Amniotic stem cell (primary cell): ENCODE measurements around the gene LARGE2.

Experiments
- DNase-seq: peaks from one replicate; lab custom pipeline; 2025; lab: John Stamatoyannopoulos, UW

The LARGE2 gene

DNA sequence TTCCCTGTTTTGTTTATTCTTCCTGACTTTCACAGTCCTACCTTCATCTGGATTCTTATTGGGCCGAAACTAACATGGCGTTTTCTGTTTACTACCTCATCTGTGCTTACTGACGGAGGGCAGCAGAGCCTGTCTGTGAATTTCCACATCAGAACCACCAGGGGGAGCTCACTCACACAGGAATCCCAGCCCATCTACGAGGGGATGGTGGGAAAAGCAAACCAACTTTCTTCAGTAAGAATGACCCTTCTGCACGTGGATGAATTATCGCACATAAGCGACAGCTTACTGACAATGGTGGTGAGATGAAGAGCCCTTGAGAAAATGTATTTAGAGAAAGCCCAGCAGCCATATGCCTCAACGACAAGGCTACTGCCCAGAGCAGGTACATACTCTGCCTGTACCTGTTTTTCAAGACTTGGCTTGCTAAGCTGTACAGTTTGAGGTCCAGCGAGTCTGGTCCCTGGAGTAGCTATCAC, 42.5 kb downstream of the LARGE2 start:
- peak; percentile 51 for DNase-seq

DNA sequence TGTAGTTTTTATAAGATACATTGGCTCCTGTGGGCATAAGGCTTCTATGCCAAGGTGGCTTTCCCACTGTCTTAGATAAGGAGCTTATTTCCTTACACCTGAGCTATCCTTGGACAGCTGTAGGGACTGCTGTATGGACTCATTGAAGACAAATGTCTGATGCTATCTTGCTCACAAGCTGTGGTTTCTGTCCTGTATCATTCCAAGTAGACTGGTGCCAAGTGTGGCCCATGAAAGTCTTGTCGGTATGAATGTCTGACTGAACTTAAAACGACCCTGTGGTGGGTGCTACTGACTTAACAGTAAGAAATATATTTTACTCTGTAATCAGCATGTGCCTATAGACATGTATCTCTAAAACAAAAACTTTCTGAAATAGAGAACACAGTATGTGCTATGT, 45.0 kb downstream of the LARGE2 start:
- DNase-seq = no peak

DNA sequence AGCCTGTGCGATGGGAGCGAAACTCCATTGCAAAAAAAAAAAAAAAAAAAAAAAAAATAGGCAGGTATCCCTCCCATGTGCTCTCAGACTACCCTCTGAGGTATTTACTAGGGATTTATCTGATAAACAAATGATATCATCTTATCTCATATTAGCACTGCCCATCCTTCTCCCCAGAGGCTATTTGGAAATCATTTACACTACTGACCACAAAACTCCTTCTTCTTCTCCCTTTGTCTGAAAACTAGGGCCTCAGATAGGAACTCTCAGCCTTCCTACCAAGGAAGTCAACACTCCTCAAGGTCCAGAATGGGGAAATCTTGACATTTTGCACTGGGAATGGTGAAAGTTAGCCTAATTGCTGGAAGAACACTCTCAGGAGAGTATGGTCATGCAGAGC, 46.4 kb downstream of the LARGE2 start:
- no peak for DNase-seq

DNA sequence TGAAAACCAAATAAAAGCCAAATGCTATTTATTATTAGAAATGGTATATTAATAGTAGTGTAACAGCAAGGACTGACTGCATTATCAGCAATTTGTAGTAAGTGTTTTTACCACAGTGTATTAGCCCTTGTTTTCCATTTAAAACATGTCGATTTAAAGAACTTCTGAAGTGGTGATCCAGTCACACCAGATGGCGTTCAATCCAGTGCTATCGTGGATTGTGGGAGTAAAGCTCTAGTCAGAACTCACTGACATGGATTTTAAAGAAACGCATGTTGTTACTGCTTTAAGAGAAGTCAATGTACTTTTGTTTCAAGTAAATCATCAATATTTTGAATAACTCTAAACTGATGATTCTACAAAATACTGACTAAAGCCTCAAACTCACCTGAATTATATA, 51.1 kb downstream of the LARGE2 start:
- DNase-seq = no peak

DNA sequence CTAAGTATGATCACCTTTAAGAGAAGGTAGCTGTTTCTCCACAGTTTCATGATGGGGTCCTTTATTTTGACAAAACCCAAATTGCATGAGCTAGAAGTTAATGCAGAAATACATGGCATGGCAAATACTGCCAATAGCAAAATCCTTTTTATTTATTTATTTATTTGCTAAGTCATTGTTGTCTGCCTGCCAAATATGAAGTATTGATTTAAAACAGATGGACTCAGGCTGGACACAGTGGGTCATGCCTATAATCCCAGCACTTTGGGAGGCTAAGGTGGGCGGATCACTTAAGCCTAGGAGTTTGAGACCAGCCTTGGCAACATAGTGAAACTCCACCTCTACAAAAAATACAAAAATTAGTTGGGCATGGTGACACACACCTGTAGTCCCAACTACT, 52.4 kb downstream of the LARGE2 start:
- DNase-seq = no peak
